A549 (cell line): ENCODE data around the gene SLFN11. TPM values are rescaled to one million over a fixed set of nuclear protein-coding genes. Genes with fewer than 3 reads are reported as not detected.

Experiments
- ATAC-seq, 2 experiments: fragments of 200-7000 bp in 1 of 2; fragments of >200 bp in 1 of 2; cut with Nextera tagmentation in 1 of 2; cut with Tn5 transposase in 1 of 2; 3 replicates each; pipeline versions ENCODE4 v1.8.0 to v1.9.1; 2018 to 2020; ENCODE audit warnings: mild to moderate bottlenecking in 1 of 2, moderate library complexity in 1 of 2
- CTCF ChIA-PET: fragments of 300-600 bp; sonication (Branson Sonifier 250); formaldehyde crosslinking; extraction: SDS; loops from one replicate; lab custom pipeline; 2021; ENCODE audit warnings: antibody characterized with exemption, inconsistent platforms; lab: Yijun Ruan, JAX
- POLR2A ChIA-PET: fragments of 350-600 bp; formaldehyde crosslinking; extraction: SDS; loops from one replicate; lab custom pipeline; 2021; ENCODE audit warnings: antibody characterized with exemption, inconsistent platforms; lab: Yijun Ruan, JAX
- DNase-seq, 2 experiments: peaks; one replicate each; pipeline versions ENCODE4 v3.0.0 to v3.0.0-alpha.2; 2011 to 2016; ENCODE audit warnings: low read depth in 1 of 2, low spot score in 1 of 2
- FAIRE-seq: peaks from 2 replicates; lab custom pipeline; 2011; peaks lifted over from hg19 to GRCh38; lab: Jason Lieb, UNC
- H3K27ac ChIP-seq, 2 experiments: fragments of >200 bp; sonication (Bioruptor Twin); formaldehyde crosslinking; 3 replicates each; pipeline ENCODE4 v1.5.1; 2016 to 2017
- H3K4me1 ChIP-seq: fragments of >200 bp; sonication (Bioruptor Twin); formaldehyde crosslinking; 3 replicates; pipeline ENCODE4 v1.6.1; 2016
- H3K4me2 ChIP-seq: fragments of >200 bp; sonication (Bioruptor Twin); formaldehyde crosslinking; 3 replicates; pipeline ENCODE4 v1.6.1; 2016
- H3K4me3 ChIP-seq: fragments of >200 bp; sonication (Bioruptor Twin); formaldehyde crosslinking; 3 replicates; pipeline ENCODE4 v1.5.1; 2016
- H3K9me3 ChIP-seq: fragments of >200 bp; sonication (Bioruptor Twin); formaldehyde crosslinking; 3 replicates; pipeline ENCODE4 v1.6.1; 2016
- ATOH8 ChIP-seq: fragments of 250-450 bp; sonication (Bioruptor Pico); IDR thresholded peaks from 2 replicates; pipeline ENCODE4 v1.5.0; 2020; ENCODE audit warnings: low read depth, mild to moderate bottlenecking, moderate library complexity
- BCL3 ChIP-seq: fragments of >200 bp; sonication (Bioruptor Twin); formaldehyde crosslinking; IDR thresholded peaks from 3 replicates; pipeline ENCODE4 v1.6.1; 2016
- BHLHE40 ChIP-seq: IDR thresholded peaks from 2 replicates; pipeline ENCODE4 v1.6.1; 2012; ENCODE audit warnings: low read depth, low read length, inconsistent platforms
- CBX8 ChIP-seq: fragments of 200-600 bp; sonication (generic); IDR thresholded peaks from 2 replicates; pipeline ENCODE4 v1.6.1; 2016
- CHD2 ChIP-seq: fragments of 150-350 bp; IDR thresholded peaks from 2 replicates; pipeline ENCODE4 v1.6.1; 2014; ENCODE audit warnings: low read length; ENCODE audit not compliant: partially characterized antibody
- CTCF ChIP-seq: fragments of >200 bp; sonication (Bioruptor Twin); formaldehyde crosslinking; IDR thresholded peaks from 3 replicates; pipeline ENCODE4 v1.5.1; 2016
- E2F6 ChIP-seq: IDR thresholded peaks from 2 replicates; pipeline ENCODE4 v1.6.1; 2012; ENCODE audit warnings: low read depth, borderline replicate concordance
- ESRRA ChIP-seq: fragments of 150-350 bp; IDR thresholded peaks from 2 replicates; pipeline ENCODE4 v1.6.1; 2014; ENCODE audit warnings: mild to moderate bottlenecking, low read length, borderline replicate concordance
- FOSB ChIP-seq: fragments of 250-450 bp; sonication (Bioruptor Pico); IDR thresholded peaks from 2 replicates; pipeline ENCODE4 v1.5.0; 2020; ENCODE audit warnings: mild to moderate bottlenecking, moderate library complexity
- GATA3 ChIP-seq: IDR thresholded peaks from 2 replicates; pipeline ENCODE4 v1.6.1; 2012; ENCODE audit warnings: borderline replicate concordance
- HMGXB4 ChIP-seq: fragments of 250-450 bp; sonication (Bioruptor Pico); IDR thresholded peaks from 2 replicates; pipeline ENCODE4 v1.5.0; 2021; ENCODE audit warnings: mild to moderate bottlenecking, moderate library complexity, borderline replicate concordance
- HOXA7 ChIP-seq: fragments of 250-450 bp; sonication (Bioruptor Pico); IDR thresholded peaks from 2 replicates; pipeline ENCODE4 v1.5.0; 2020; ENCODE audit warnings: mild to moderate bottlenecking, moderate library complexity
- HOXB13 ChIP-seq: fragments of 250-450 bp; sonication (Bioruptor Pico); IDR thresholded peaks from 2 replicates; pipeline ENCODE4 v1.5.0; 2020; ENCODE audit warnings: low read depth, mild to moderate bottlenecking, moderate library complexity
- JUN ChIP-seq, 2 experiments: fragments of >200 bp; sonication (Bioruptor Twin); formaldehyde crosslinking; IDR thresholded peaks; 2 replicates in 1 of 2; 3 replicates in 1 of 2; pipeline ENCODE4 v1.6.1; 2016 to 2017
- KDM1A ChIP-seq: fragments of 200-600 bp; sonication (generic); IDR thresholded peaks from 2 replicates; pipeline ENCODE4 v1.6.1; 2016; ENCODE audit warnings: low read depth, mild to moderate bottlenecking
- MAZ ChIP-seq: fragments of 150-350 bp; IDR thresholded peaks from 2 replicates; pipeline ENCODE4 v1.6.1; 2014; ENCODE audit warnings: antibody characterized with exemption, low read depth, low read length, borderline replicate concordance
- NR3C1 ChIP-seq: fragments of >200 bp; sonication (Bioruptor Twin); formaldehyde crosslinking; IDR thresholded peaks from 3 replicates; pipeline ENCODE4 v1.6.1; 2017
- PBX3 ChIP-seq: IDR thresholded peaks from 2 replicates; pipeline ENCODE4 v1.6.1; 2012
- POLR2A ChIP-seq: IDR thresholded peaks from 2 replicates; pipeline ENCODE4 v1.6.1; 2012; ENCODE audit warnings: mild to moderate bottlenecking, low read length
- RFX5 ChIP-seq: fragments of 450-650 bp; IDR thresholded peaks from 2 replicates; pipeline ENCODE4 v1.7.1; 2014; ENCODE audit warnings: antibody characterized with exemption, mild to moderate bottlenecking, moderate library complexity
- RNF2 ChIP-seq: fragments of 200-600 bp; sonication (generic); IDR thresholded peaks from 2 replicates; pipeline ENCODE4 v1.6.1; 2016; ENCODE audit warnings: low read depth, mild to moderate bottlenecking, antibody characterized with exemption, moderate library complexity, borderline replicate concordance
- SMC3 ChIP-seq: fragments of >200 bp; sonication (Bioruptor Twin); formaldehyde crosslinking; IDR thresholded peaks from 3 replicates; pipeline ENCODE4 v1.6.1; 2018; ENCODE audit warnings: inconsistent platforms
- SREBF2 ChIP-seq: fragments of 450-650 bp; IDR thresholded peaks from 2 replicates; pipeline ENCODE4 v1.6.1; 2014; ENCODE audit warnings: mild to moderate bottlenecking, moderate library complexity
- TP53 ChIP-seq: fragments of 250-450 bp; sonication (Bioruptor Pico); IDR thresholded peaks from 2 replicates; pipeline ENCODE4 v1.5.0; 2021; ENCODE audit warnings: mild to moderate bottlenecking, moderate library complexity
- ZNF302 ChIP-seq: fragments of 250-450 bp; sonication (Bioruptor Pico); IDR thresholded peaks from 2 replicates; pipeline ENCODE4 v1.9.0; 2021; ENCODE audit warnings: inconsistent platforms, mild to moderate bottlenecking, moderate library complexity
- WGBS: methylation state at CpG from one replicate; pipeline ENCODE4 v1.1.6; 2017; ENCODE audit errors: missing lambda C conversion rate; 5-methylcytosine and 5-hydroxymethylcytosine counted together
- polyA plus RNA-seq, 4 experiments: library from polyadenylated mRNA; depleted of rRNA in 3 of 4; stranded (reverse); fragments of >200 nt; fragmentation: RNase III in 1 of 4; extraction: RNeasy Plus Mini Kit Qiagen cat#74134 plus additional on column Dnase treatment in 1 of 4; gene quantifications; 2 replicates in 3 of 4; 3 replicates in 1 of 4; pipeline ENCODE4 v1.2.3, GENCODE V29; 2011 to 2017

The SLFN11 gene
- polyA plus RNA-seq, 2 of the 4 experiments (the other 2 are of a cell fraction), result 8.2 to 27.2 TPM

GRCh38 chr17:35371934-35372333, 1.5 kb downstream of the SLFN11 start:
- no peak overlapping the region for H3K4me2 ChIP-seq
- H3K4me1 ChIP-seq, result peaks cover 11% of the 10 kb centered on the region; the same call in 2 of the 3 replicates
- H3K27ac ChIP-seq, result no peak overlapping the region
- H3K9me3 ChIP-seq, result no peaks in the 10 kb centered on the region
- no peak overlapping the region for H3K4me3 ChIP-seq
- TF ChIP-seq MAZ, result no peak
- TF ChIP-seq ESRRA, result no peak
- no peak for TF ChIP-seq BCL3
- TF ChIP-seq GATA3, result no peak
- no peak for TF ChIP-seq TP53 (CRISPR knock-in tag)
- TF ChIP-seq SMC3, result no peak
- no peak for TF ChIP-seq RFX5
- no peak for TF ChIP-seq HMGXB4
- no peak for TF ChIP-seq NR3C1
- TF ChIP-seq CBX8, result no peak
- 76% methylated on average over 3 of the region's 3 CpGs for WGBS
- ATAC-seq (no peak), FAIRE-seq (no peak), DNase-seq (no peak)
- CTCF ChIA-PET, result interaction anchor here (1.0 kb wide), 1 partner anchor 59 kb away, joined by 3 read pairs; no protein-coding TSS in a partner anchor
- POLR2A ChIA-PET, result no interaction called here

- POLR2A ChIA-PET, result no interaction called here
- no peaks in the 10 kb centered on the region for H3K9me3 ChIP-seq
- no peak overlapping the region for H3K4me2 ChIP-seq
- FAIRE-seq (no peak), ATAC-seq (no peak; a peak in 1 of 6 replicates), DNase-seq (no peak)
- no peak overlapping the region for H3K27ac ChIP-seq
- CTCF ChIA-PET, result interaction anchor here (1.0 to 1.6 kb wide), 3 partner anchors 56 to 165 kb away, joined by 3 to 7 read pairs (median 3); no protein-coding TSS in a partner anchor
- TF ChIP-seq HOXA7 (CRISPR knock-in tag) (no peak), RNF2 (no peak), KDM1A (no peak)
- WGBS, result 50% methylated on average over 4 of the region's 4 CpGs
- no peak overlapping the region for H3K4me3 ChIP-seq
- H3K4me1 ChIP-seq, result peaks cover under 1% of the 10 kb centered on the region; the same call in 2 of the 3 replicates
Measured at GRCh38 chr17:35368081-35368830, 5.2 kb downstream of the SLFN11 start.

- no peak for DNase-seq
- FAIRE-seq, result no peak
- WGBS, result 11% methylated on average over 1 of the region's 1 CpG
- no peak overlapping the region for H3K4me3 ChIP-seq
- no peak for TF ChIP-seq CHD2
- no peak for TF ChIP-seq MAZ
- no peak for TF ChIP-seq KDM1A
- TF ChIP-seq FOSB (CRISPR knock-in tag), result no peak
- TF ChIP-seq BHLHE40, result no peak
- no peak for TF ChIP-seq CTCF
- TF ChIP-seq TP53 (CRISPR knock-in tag), result no peak
- no peak for TF ChIP-seq HOXB13 (CRISPR knock-in tag)
- no peak for TF ChIP-seq JUN (IDR thresholded peaks at IDR 0.05)
- no peak for TF ChIP-seq PBX3
- no peak for TF ChIP-seq SREBF2
- no peak for TF ChIP-seq E2F6
- no peak for TF ChIP-seq ZNF302
- TF ChIP-seq POLR2A, result no peak
- TF ChIP-seq ATOH8 (CRISPR knock-in tag), result no peak
- TF ChIP-seq, all 56 proteins: peak for 0
- no peaks in the 10 kb centered on the region for H3K9me3 ChIP-seq
- no peaks in the 10 kb centered on the region for H3K4me1 ChIP-seq
- no peak overlapping the region for H3K4me2 ChIP-seq
- no peak overlapping the region for H3K27ac ChIP-seq
- POLR2A ChIA-PET, result no interaction called here
- no peak for ATAC-seq
- CTCF ChIA-PET, result interaction anchor here (1.1 to 1.8 kb wide), 5 partner anchors 10 to 53 kb away, joined by 3 to 5 read pairs (median 4); no protein-coding TSS in a partner anchor
Measured at GRCh38 chr17:35361027-35361426, 12.4 kb downstream of the SLFN11 start.
